Mucosa of descending colon (tissue), 3 donors: ENCODE measurements around the gene MKNK1. TPM values are rescaled to one million over a fixed set of nuclear protein-coding genes. Genes with fewer than 3 reads are reported as not detected.
A peak's percentile ranks its signal among the peaks of the same experiment; 100 is the strongest.

Experiments
- ATAC-seq: fragments of 200-7000 bp; cut with Tn5 transposase; one replicate; pipeline ENCODE4 v1.9.1; 2020; ENCODE audit warnings: mild to moderate bottlenecking, moderate library complexity
- DNase-seq, 3 donors: peaks; one replicate each; pipeline ENCODE4 v3.0.0-alpha.2; 2020
- H3K36me3 ChIP-seq: fragments of 200-600 bp; one replicate; pipeline ENCODE4 v1.8.0; 2021; ENCODE audit warnings: low read depth, mild to moderate bottlenecking
- H3K4me1 ChIP-seq: fragments of 200-600 bp; one replicate; pipeline ENCODE4 v1.8.0; 2021; ENCODE audit warnings: low read depth, mild to moderate bottlenecking
- H3K4me3 ChIP-seq: fragments of 200-600 bp; one replicate; pipeline ENCODE4 v1.8.0; 2021; ENCODE audit warnings: mild to moderate bottlenecking
- H3K9me3 ChIP-seq: fragments of 200-600 bp; one replicate; pipeline ENCODE4 v1.8.0; 2021; ENCODE audit warnings: mild to moderate bottlenecking
- intact Hi-C, 2 donors: fragments of 100-400 bp; cut with DNase I in 1 of 2; cut with micrococcal nuclease in 1 of 2; formaldehyde crosslinking; loops; one replicate each; pipeline versions ENCODE4 v1.11.0 to v1.11.1; 2022; cut with DNase I, micrococcal nuclease
- total RNA-seq, 3 donors: library from RNA; stranded (reverse); fragmentation: NEBNext Ultra II Directional in 2 of 3; extraction: Animal tissue kit (Norgen Biotek cat#: 25700) in 2 of 3; gene quantifications; one replicate each; pipeline versions ENCODE4 v1.2.1 to v1.2.4, GENCODE V29; 2021 to 2023
- TF ChIP-seq, protein P1 (sequence below): fragments of 200-600 bp; IDR thresholded peaks from one replicate; pipeline ENCODE4 v1.8.0; 2022; ENCODE audit warnings: antibody characterized with exemption, mild to moderate bottlenecking
- donor health status: DM: no; HTN: no; CAD: no; lungs with moderate emphysema.
- donor health status: DM: no; HTN: no; CAD: no.
- donor health status: DM: no; HTN: yes; CAD: no.

The MKNK1 gene
- total RNA-seq, 3 donors from 2014 or later: 51.5 to 65.7 (median 59.3) TPM

DNA sequence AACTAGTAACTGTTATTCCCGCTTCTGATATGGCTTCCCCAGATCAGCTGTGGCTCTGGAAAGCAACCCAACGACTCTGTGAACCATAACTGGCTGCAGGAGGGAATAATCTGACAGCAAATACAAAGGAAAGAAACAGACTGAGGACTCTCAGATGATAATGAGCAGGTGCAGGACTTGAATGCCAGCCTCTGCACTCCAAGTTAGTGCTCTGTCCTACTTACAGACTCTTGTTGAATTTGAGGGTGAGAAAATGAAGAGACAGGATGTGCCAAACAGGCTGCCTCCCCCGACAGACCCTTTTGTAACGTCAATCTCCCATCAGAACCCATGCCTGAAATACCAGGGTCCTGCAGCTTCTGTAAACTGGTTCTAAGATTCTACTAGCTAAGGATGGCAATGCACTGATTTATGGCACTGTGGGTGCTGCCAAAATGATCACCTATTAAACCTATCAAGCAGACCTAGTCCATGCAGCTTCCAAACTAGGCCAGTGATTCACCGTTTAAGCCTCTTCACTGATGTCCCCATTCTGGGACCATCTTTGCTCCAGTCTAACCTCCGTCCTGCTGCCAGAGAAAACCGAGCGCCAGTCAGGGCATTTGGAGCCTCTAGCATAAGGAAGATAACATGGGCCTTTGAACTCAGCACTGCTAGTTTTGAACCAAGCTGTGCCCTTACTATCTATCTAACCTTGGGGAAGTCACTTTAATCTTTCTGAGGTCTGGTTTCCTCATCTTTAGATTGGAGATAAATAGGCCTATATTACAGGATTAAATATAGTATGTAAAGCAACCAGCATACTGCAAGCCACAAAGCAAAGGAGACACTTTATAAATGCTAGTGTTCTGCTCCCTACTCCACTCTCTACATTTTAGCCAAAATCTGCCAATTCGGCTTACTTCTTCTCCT lies 4.8 kb downstream of the MKNK1 start:
- DNase-seq: no peak
- intact Hi-C loops: no loop called here
- Histone ChIP-seq H3K4me3 (no peak overlapping the region), H3K4me1 (peaks cover 10% of the 10 kb centered on the region), H3K36me3 (no peaks in the 10 kb centered on the region), H3K9me3 (no peaks in the 10 kb centered on the region)
- TF ChIP-seq, protein P1, sequence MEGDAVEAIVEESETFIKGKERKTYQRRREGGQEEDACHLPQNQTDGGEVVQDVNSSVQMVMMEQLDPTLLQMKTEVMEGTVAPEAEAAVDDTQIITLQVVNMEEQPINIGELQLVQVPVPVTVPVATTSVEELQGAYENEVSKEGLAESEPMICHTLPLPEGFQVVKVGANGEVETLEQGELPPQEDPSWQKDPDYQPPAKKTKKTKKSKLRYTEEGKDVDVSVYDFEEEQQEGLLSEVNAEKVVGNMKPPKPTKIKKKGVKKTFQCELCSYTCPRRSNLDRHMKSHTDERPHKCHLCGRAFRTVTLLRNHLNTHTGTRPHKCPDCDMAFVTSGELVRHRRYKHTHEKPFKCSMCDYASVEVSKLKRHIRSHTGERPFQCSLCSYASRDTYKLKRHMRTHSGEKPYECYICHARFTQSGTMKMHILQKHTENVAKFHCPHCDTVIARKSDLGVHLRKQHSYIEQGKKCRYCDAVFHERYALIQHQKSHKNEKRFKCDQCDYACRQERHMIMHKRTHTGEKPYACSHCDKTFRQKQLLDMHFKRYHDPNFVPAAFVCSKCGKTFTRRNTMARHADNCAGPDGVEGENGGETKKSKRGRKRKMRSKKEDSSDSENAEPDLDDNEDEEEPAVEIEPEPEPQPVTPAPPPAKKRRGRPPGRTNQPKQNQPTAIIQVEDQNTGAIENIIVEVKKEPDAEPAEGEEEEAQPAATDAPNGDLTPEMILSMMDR: no peak
- no peak for ATAC-seq

DNA sequence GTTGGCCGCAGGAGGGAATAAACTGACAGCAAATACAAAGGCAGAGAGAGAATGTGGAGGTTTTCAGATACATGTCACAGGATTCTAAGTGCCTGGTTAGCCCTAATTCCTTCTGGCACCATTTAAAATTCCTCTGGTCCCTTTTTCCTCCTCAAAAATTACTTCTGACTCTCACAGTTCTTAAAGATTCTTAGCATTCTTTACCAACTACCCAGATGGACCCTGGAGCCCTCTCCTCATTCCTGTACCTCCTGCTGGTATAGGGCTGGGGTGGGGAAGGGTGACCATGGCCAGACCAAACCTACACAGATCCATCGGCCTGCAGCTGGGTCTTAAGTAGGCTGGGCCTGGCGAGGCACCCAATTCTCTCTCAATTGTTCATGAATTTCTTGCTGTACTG lies 7.2 kb downstream of the MKNK1 start:
- ATAC-seq (no peak), DNase-seq (no peak)
- no peaks in the 10 kb centered on the region for H3K36me3 ChIP-seq
- no peaks in the 10 kb centered on the region for H3K9me3 ChIP-seq
- TF ChIP-seq, protein P1: no peak
- intact Hi-C loops: no loop called here
- no peaks in the 10 kb centered on the region for H3K4me1 ChIP-seq
- no peak overlapping the region for H3K4me3 ChIP-seq

DNA sequence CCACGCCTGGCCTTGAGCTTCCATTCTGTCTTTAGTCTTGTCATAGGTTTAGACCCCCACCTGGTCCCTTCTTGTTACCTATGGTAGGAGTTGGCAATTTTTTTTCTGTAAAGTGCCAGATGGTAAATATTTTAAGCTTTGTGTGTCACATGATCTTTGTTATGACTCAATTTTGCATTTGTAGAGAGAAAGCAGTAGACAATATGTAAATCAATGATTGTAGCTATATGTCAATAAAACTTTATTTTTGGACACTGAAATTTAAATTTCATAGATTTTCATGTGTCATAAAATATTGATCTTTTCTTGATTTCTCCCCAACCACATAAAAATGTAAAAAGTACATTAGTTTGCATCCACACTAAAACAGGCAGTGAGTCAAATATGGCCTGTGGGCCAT lies 8.0 kb downstream of the MKNK1 start:
- Histone ChIP-seq H3K9me3 (no peaks in the 10 kb centered on the region), H3K4me3 (no peak overlapping the region), H3K36me3 (no peaks in the 10 kb centered on the region), H3K4me1 (no peaks in the 10 kb centered on the region)
- DNase-seq (no peak), ATAC-seq (no peak)
- TF ChIP-seq, protein P1: no peak
- intact Hi-C loops: no loop called here

DNA sequence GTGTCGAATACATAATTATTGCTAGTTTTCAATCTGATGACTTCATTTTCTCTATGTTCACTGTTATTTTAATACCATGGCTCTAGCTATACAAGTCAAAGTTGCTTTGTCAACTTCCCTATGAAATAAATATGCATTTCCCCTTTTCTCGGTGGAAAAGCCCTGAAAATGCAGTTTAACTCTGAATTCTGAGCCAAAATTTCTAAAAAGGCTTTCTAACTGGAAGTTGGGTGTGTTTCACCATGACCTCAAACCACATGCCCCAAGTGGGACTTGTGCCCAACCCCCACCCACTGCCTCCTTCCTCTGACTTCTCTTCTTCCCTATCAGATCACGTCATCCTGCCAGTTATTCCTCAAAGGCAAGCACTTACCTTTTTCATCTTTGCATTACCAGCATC lies 8.9 kb downstream of the MKNK1 start:
- no peaks in the 10 kb centered on the region for H3K4me1 ChIP-seq
- intact Hi-C loops: no loop called here
- no peak overlapping the region for H3K4me3 ChIP-seq
- H3K9me3 ChIP-seq: no peaks in the 10 kb centered on the region
- DNase-seq (peak; percentile 46 to 68 (median 58)), ATAC-seq (peak; percentile 55)
- no peaks in the 10 kb centered on the region for H3K36me3 ChIP-seq
- TF ChIP-seq, protein P1: no peak

DNA sequence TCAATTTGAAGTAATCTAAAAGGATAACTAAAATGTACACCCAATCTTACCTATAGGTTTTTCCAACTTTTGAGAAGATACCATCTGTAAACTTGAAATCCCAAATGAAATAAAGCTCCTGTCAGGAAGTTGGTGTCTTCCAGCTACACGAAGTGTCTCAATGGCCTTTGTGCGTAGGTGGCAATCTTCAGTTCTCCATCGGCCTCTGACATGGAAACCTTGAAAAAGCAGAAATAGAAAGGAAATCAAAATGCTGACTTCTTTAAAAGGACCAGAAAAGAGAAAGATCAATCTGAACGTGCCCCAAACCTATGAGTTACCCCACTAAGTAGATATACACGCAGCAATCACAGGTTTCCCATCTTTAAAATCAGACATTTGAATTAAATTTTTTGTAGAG lies 10.0 kb downstream of the MKNK1 start:
- ATAC-seq: no peak
- Histone ChIP-seq H3K36me3 (no peaks in the 10 kb centered on the region), H3K9me3 (no peaks in the 10 kb centered on the region), H3K4me1 (no peaks in the 10 kb centered on the region), H3K4me3 (no peak overlapping the region)
- TF ChIP-seq, protein P1: no peak
- intact Hi-C loops: no loop called here
- no peak for DNase-seq
